Measurements from ENCODE around the gene AIF1L. TPM values are rescaled to one million over a fixed set of nuclear protein-coding genes. Genes with fewer than 3 reads are reported as not detected.

AIF1L gene
- total and polyA plus RNA-seq, 5 donors from 2014 or later: 0.12 TPM; not detected in 4

DNA sequence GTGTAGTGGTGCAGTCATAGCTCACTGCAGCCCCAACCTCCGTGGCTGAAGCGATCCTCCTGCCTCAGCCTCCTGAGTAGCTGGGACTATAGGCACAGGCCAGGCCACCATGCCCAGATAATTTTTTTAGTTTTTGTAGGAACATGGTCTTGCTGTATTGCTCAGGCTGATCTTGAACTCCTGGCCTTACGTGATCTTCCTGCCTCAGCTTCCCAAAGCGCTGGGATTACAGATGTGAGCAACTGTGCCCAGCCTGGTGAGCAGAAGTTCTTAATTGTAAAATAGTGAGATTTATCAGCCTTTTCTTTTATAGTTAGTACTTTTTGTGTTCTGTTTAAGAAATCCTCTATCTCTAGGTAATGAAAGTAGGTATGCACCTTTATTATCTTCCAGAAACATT, 71.6 kb downstream of the AIF1L start:
- Mint-ChIP-seq H3K36me3 (peaks cover 56% of the 10 kb centered on the region), H3K4me3 (no peak overlapping the region), H3K27ac (peak overlapping the region in 2 of 3 donors; percentile 26 to 64), H3K4me1 (peaks cover 6 to 15% (median 10%) of the 10 kb centered on the region in 4 donors), H3K27me3 (no peaks in the 10 kb centered on the region), H3K9me3 (no peaks in the 10 kb centered on the region)
- Histone ChIP-seq H3K4me3 (ENCODE audit: low read depth, low read length) (no peak overlapping the region), H3K9me3 (ENCODE audit: control insufficient read depth in 2 of 2, low read length in 2 of 2) (no peaks in the 10 kb centered on the region), H3K27ac (ENCODE audit: insufficient read depth, low read length, poor library complexity, severe bottlenecking) (no peak overlapping the region), H3K27me3 (ENCODE audit: control insufficient read depth, insufficient read depth, low read length) (no peaks in the 10 kb centered on the region), H3K36me3 (ENCODE audit: control insufficient read depth, insufficient read depth, low read length) (peaks cover 48% of the 10 kb centered on the region), H3K4me1 (ENCODE audit: control insufficient read depth, insufficient read depth, low read length, poor library complexity, severe bottlenecking) (no peaks in the 10 kb centered on the region)
- ATAC-seq (ENCODE audit: low read depth in 2 of 2) (no peak), DNase-seq (no peak)

DNA sequence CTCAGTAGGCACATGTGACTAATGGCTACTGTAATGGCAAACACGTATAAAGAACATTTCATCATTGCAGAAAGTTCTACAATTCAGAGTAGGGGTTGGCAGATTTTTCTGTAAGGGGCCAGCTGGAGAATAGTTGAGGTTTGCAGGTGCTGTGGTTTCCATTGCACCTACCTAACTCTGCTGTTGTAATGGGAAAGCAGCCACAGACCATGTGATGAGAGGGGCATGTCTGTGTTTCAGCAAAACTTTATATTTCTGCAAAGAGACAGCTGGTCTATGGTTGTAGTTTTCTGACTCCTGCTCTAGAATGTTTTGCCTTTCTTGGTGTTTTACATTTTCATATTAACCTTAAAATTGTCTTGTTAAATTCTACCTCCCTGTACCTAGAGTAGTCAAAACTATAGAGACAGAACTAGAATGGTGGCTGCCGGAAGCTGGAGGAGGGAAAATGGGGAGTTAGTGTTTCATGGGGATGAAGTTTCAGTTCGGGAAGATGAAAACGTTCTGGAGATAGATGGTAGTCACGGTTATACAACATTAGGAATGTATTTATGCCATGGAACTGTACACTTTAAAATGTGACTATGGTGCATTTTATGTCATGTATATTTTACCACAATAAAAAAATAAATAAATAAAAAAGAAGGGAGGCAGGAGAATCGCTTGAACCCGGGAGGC, 73.4 kb downstream of the AIF1L start:
- peaks cover 44% of the 10 kb centered on the region for H3K36me3 ChIP-seq (ENCODE audit: control insufficient read depth, insufficient read depth, low read length)
- Mint-ChIP-seq H3K36me3 (peaks cover 57% of the 10 kb centered on the region), H3K4me3 (no peak overlapping the region), H3K4me1 (peaks cover 6 to 15% (median 10%) of the 10 kb centered on the region in 4 donors), H3K27ac (peak overlapping the region in 1 of 3 donors; percentile 6), H3K27me3 (no peaks in the 10 kb centered on the region), H3K9me3 (no peaks in the 10 kb centered on the region)
- H3K4me3 ChIP-seq (ENCODE audit: low read depth, low read length): no peak overlapping the region
- H3K27ac ChIP-seq (ENCODE audit: insufficient read depth, low read length, poor library complexity, severe bottlenecking): no peak overlapping the region
- ATAC-seq (ENCODE audit: low read depth in 2 of 2): no peak
- H3K9me3 ChIP-seq (ENCODE audit: control insufficient read depth in 2 of 2, low read length in 2 of 2): no peaks in the 10 kb centered on the region
- no peaks in the 10 kb centered on the region for H3K4me1 ChIP-seq (ENCODE audit: control insufficient read depth, insufficient read depth, low read length, poor library complexity, severe bottlenecking)
- no peak for DNase-seq
- no peaks in the 10 kb centered on the region for H3K27me3 ChIP-seq (ENCODE audit: control insufficient read depth, insufficient read depth, low read length)

Other genes starting within 250 kb of the AIF1L start
- not detected for gene QRFP, start 199.7 kb upstream of the AIF1L start, total RNA-seq
- not detected for gene QRFP, start 199.7 kb upstream of the AIF1L start, polyA plus RNA-seq
- not detected for gene FIBCD1, start 157.3 kb upstream of the AIF1L start, total RNA-seq
- not detected for gene FIBCD1, start 157.3 kb upstream of the AIF1L start, polyA plus RNA-seq
- 0.99 TPM for gene LAMC3, start 87.4 kb upstream of the AIF1L start, total RNA-seq
- 1 to 10 TPM in 1 of 4 donors, under 1 TPM in 3; 0.37 to 1.2 (median 0.56) TPM for gene LAMC3, start 87.4 kb upstream of the AIF1L start, polyA plus RNA-seq
- 124 TPM for gene NUP214, start 29.1 kb downstream of the AIF1L start, total RNA-seq
- gene NUP214, start 29.1 kb downstream of the AIF1L start, polyA plus RNA-seq: 10 to 100 TPM in 3 of 4 donors, 1 to 10 TPM in 1; 9.8 to 19.1 (median 14.7) TPM
- gene FAM78A, start 180.0 kb downstream of the AIF1L start, total RNA-seq: 95.6 TPM
- gene FAM78A, start 180.0 kb downstream of the AIF1L start, polyA plus RNA-seq: 10 to 100 TPM; 16.6 to 23.0 (median 17.7) TPM
- gene PLPP7, start 193.2 kb downstream of the AIF1L start, total RNA-seq: not detected
- not detected for gene PLPP7, start 193.2 kb downstream of the AIF1L start, polyA plus RNA-seq